Measurements from ENCODE around the gene TMC1.

Gene TMC1

GRCh38 chr9:72577212-72577753 lies 55.9 kb downstream of the TMC1 start:
- peak; percentile 23 for ATAC-seq
- no peak for TF ChIP-seq BACH2 (CRISPR knock-in tag; IDR thresholded peaks at IDR 0.05; ENCODE audit: borderline replicate concordance)
- no peak for TF ChIP-seq PPARA (CRISPR knock-in tag; IDR thresholded peaks at IDR 0.05; ENCODE audit: borderline replicate concordance)
- TF ChIP-seq POU6F1 (CRISPR knock-in tag; IDR thresholded peaks at IDR 0.05; ENCODE audit: borderline replicate concordance, low read depth) = no peak

DNA sequence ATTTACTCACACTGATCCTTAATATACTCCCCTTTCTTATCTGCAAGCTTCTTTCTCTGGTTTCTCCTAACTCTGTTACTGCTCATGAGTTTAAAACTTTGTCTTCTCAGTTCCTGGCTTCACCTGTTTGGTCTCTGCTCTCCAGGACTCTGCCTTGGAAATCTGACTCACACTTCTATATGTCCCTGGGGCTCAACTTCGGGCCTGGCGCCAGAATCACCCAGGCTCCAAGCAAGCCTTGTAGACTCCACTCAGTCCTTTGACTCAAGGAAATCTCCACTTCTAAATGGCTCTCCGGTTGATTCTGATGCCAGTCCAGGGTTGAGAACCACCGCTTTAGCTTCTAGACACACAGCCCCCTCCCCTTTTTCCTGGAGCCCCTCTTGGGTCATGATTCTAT lies 57.8 kb downstream of the TMC1 start:
- TF ChIP-seq RARB (CRISPR knock-in tag; IDR thresholded peaks at IDR 0.05) (no peak), ZC3H10 (CRISPR knock-in tag; IDR thresholded peaks at IDR 0.05) (no peak), TCF4 (CRISPR knock-in tag; IDR thresholded peaks at IDR 0.05; ENCODE audit: borderline replicate concordance) (no peak), ZNF70 (CRISPR knock-in tag; IDR thresholded peaks at IDR 0.05) (no peak), GLIS3 (CRISPR knock-in tag; IDR thresholded peaks at IDR 0.05) (no peak), OSR1 (CRISPR knock-in tag; IDR thresholded peaks at IDR 0.05) (no peak), ARNTL (CRISPR knock-in tag; IDR thresholded peaks at IDR 0.05; ENCODE audit: borderline replicate concordance, low read depth) (no peak), ESRRG (CRISPR knock-in tag; IDR thresholded peaks at IDR 0.05) (no peak), CSDC2 (CRISPR knock-in tag; IDR thresholded peaks at IDR 0.05) (no peak), PPARA (CRISPR knock-in tag; IDR thresholded peaks at IDR 0.05; ENCODE audit: borderline replicate concordance) (no peak), ZFP3 (CRISPR knock-in tag; IDR thresholded peaks at IDR 0.05) (no peak)
- TF ChIP-seq, protein P1, sequence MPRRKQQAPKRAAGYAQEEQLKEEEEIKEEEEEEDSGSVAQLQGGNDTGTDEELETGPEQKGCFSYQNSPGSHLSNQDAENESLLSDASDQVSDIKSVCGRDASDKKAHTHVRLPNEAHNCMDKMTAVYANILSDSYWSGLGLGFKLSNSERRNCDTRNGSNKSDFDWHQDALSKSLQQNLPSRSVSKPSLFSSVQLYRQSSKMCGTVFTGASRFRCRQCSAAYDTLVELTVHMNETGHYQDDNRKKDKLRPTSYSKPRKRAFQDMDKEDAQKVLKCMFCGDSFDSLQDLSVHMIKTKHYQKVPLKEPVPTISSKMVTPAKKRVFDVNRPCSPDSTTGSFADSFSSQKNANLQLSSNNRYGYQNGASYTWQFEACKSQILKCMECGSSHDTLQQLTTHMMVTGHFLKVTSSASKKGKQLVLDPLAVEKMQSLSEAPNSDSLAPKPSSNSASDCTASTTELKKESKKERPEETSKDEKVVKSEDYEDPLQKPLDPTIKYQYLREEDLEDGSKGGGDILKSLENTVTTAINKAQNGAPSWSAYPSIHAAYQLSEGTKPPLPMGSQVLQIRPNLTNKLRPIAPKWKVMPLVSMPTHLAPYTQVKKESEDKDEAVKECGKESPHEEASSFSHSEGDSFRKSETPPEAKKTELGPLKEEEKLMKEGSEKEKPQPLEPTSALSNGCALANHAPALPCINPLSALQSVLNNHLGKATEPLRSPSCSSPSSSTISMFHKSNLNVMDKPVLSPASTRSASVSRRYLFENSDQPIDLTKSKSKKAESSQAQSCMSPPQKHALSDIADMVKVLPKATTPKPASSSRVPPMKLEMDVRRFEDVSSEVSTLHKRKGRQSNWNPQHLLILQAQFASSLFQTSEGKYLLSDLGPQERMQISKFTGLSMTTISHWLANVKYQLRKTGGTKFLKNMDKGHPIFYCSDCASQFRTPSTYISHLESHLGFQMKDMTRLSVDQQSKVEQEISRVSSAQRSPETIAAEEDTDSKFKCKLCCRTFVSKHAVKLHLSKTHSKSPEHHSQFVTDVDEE (CRISPR knock-in tag; IDR thresholded peaks at IDR 0.05) = no peak
- ATAC-seq = peak; percentile 59

GRCh38 chr9:72579880-72580550 lies 58.6 kb downstream of the TMC1 start:
- TF ChIP-seq ZNF565 (CRISPR knock-in tag; conservative IDR thresholded peaks at IDR 0.05; ENCODE audit: low read depth) (no peak), TOX (CRISPR knock-in tag; IDR thresholded peaks at IDR 0.05; ENCODE audit: borderline replicate concordance) (no peak), ZC3H10 (CRISPR knock-in tag; IDR thresholded peaks at IDR 0.05) (no peak), ARNTL (CRISPR knock-in tag; IDR thresholded peaks at IDR 0.05; ENCODE audit: borderline replicate concordance, low read depth) (no peak), ESRRG (CRISPR knock-in tag; IDR thresholded peaks at IDR 0.05) (no peak), GLIS3 (CRISPR knock-in tag; IDR thresholded peaks at IDR 0.05) (no peak), ZFP3 (CRISPR knock-in tag; IDR thresholded peaks at IDR 0.05) (no peak), PPARA (CRISPR knock-in tag; IDR thresholded peaks at IDR 0.05; ENCODE audit: borderline replicate concordance) (no peak)
- TF ChIP-seq, protein P2, sequence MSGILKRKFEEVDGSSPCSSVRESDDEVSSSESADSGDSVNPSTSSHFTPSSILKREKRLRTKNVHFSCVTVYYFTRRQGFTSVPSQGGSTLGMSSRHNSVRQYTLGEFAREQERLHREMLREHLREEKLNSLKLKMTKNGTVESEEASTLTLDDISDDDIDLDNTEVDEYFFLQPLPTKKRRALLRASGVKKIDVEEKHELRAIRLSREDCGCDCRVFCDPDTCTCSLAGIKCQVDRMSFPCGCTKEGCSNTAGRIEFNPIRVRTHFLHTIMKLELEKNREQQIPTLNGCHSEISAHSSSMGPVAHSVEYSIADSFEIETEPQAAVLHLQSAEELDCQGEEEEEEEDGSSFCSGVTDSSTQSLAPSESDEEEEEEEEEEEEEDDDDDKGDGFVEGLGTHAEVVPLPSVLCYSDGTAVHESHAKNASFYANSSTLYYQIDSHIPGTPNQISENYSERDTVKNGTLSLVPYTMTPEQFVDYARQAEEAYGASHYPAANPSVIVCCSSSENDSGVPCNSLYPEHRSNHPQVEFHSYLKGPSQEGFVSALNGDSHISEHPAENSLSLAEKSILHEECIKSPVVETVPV (CRISPR knock-in tag; IDR thresholded peaks at IDR 0.05) = no peak
- TF ChIP-seq, protein P3, sequence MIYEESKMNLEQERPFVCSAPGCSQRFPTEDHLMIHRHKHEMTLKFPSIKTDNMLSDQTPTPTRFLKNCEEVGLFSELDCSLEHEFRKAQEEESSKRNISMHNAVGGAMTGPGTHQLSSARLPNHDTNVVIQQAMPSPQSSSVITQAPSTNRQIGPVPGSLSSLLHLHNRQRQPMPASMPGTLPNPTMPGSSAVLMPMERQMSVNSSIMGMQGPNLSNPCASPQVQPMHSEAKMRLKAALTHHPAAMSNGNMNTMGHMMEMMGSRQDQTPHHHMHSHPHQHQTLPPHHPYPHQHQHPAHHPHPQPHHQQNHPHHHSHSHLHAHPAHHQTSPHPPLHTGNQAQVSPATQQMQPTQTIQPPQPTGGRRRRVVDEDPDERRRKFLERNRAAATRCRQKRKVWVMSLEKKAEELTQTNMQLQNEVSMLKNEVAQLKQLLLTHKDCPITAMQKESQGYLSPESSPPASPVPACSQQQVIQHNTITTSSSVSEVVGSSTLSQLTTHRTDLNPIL (CRISPR knock-in tag; IDR thresholded peaks at IDR 0.05; ENCODE audit: low read depth) = no peak
- ATAC-seq = no peak

DNA sequence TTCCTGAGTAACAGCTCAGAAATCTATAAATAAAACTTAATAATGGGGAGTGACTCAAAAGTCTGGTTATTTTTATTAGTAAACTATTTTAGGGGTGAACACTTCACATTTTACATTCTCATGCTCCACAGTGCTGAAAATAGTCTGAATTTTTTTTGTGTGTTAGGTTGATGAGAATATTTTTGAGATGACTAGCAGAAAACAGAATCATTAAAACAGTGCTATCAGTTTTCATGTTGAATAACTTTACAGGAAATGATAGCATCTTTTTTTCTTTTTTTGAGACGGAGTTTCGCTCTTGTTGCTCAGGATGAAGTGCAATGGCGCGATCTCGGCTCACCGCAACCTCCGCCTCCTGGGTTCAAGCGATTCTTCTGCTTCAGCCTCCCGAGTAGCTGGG lies 60.3 kb downstream of the TMC1 start:
- TF ChIP-seq SNAI2 (CRISPR knock-in tag; IDR thresholded peaks at IDR 0.05) = no peak
- no peak for TF ChIP-seq ZNF70 (CRISPR knock-in tag; IDR thresholded peaks at IDR 0.05)
- no peak for TF ChIP-seq TCF4 (CRISPR knock-in tag; IDR thresholded peaks at IDR 0.05; ENCODE audit: borderline replicate concordance)
- TF ChIP-seq, protein P1 (CRISPR knock-in tag; IDR thresholded peaks at IDR 0.05) = no peak
- no peak for TF ChIP-seq ZFP30 (CRISPR knock-in tag; IDR thresholded peaks at IDR 0.05)
- no peak for TF ChIP-seq ARNTL (CRISPR knock-in tag; IDR thresholded peaks at IDR 0.05; ENCODE audit: borderline replicate concordance, low read depth)
- TF ChIP-seq CSDC2 (CRISPR knock-in tag; IDR thresholded peaks at IDR 0.05) = no peak
- no peak for TF ChIP-seq ZNF8 (CRISPR knock-in tag; IDR thresholded peaks at IDR 0.05)
- no peak for TF ChIP-seq ZNF565 (CRISPR knock-in tag; conservative IDR thresholded peaks at IDR 0.05; ENCODE audit: low read depth)
- no peak for TF ChIP-seq ISL1 (CRISPR knock-in tag; IDR thresholded peaks at IDR 0.05)
- TF ChIP-seq OSR1 (CRISPR knock-in tag; IDR thresholded peaks at IDR 0.05) = no peak
- ATAC-seq = peak; percentile 32

Measured in SK-N-SH treated with all-trans-retinoic acid at 6 μM for 48 hours (cell line).